ENCODE results near the gene FAM174C. TPM values are rescaled to one million over a fixed set of nuclear protein-coding genes. Genes with fewer than 3 reads are reported as not detected.

FAM174C gene
- total and polyA plus RNA-seq, 2 of the 8 experiments (the other 6 are each of a cell fraction or from before 2014, with no cell fraction given): 44.5 to 125 TPM

GRCh38 chr19:1249990-1250436 lies 25.3 kb upstream of the FAM174C start:
- Histone ChIP-seq H3K27ac (ENCODE audit: low read depth, low read length) (0 out of 2 replicates have a peak overlapping the region, but pooled peaks have one; percentile 89), H3K9ac (replicated peaks in 1 of 4; ENCODE audit: extremely low read depth in 1 of 4, low read depth in 3 of 4, low read length in 3 of 4) (peak overlapping the region; percentile 59 to 98 (median 82)), H3K79me1 (ENCODE audit: low read depth, low read length) (peaks cover 12% of the 10 kb centered on the region; the same call in 1 of the 2 replicates), H3K4me2 (ENCODE audit: insufficient read depth in 1 of 2, low read depth in 2 of 2, low read length in 2 of 2) (peak overlapping the region in 1 of 2 experiments; percentile 61; a peak in 2 of 4 replicates), H4K91ac (replicated peaks; ENCODE audit: insufficient read length, low read length) (no peak overlapping the region), H3K4me1 (replicated peaks in 1 of 4; ENCODE audit: control insufficient read depth in 3 of 4, insufficient read depth in 4 of 4, low read length in 3 of 4) (peaks cover 0 to 23% (median 12%) of the 10 kb centered on the region in 4 experiments; a peak in 6 of 7 replicates), H4K20me1 (replicated peaks in 1 of 2; ENCODE audit: control insufficient read depth in 1 of 2, insufficient read depth in 2 of 2, low read length in 2 of 2) (peaks cover 11 to 18% of the 10 kb centered on the region in 2 experiments), H2BK5ac (ENCODE audit: low read depth, low read length) (no peak overlapping the region; the same call in 1 of the 2 replicates), H3K36me3 (ENCODE audit: control insufficient read depth in 2 of 4, insufficient read depth in 4 of 4, low read length in 3 of 4) (peaks cover 15 to 41% (median 28%) of the 10 kb centered on the region in 4 experiments), H3K14ac (ENCODE audit: insufficient read length) (no peak overlapping the region), H2BK120ac (replicated peaks; ENCODE audit: low read depth, low read length) (no peak overlapping the region), H4K8ac (ENCODE audit: extremely low read depth, insufficient read depth, low read length) (peak overlapping the region; percentile 79; the same call in 1 of the 2 replicates), H3K56ac (replicated peaks; ENCODE audit: insufficient read length, low read depth, low read length) (peak overlapping the region; percentile 46), H3K23ac (ENCODE audit: insufficient read length) (no peak overlapping the region), H4K5ac (ENCODE audit: insufficient read length, low read depth, low read length) (peak overlapping the region; percentile 65), H3K79me2 (ENCODE audit: control insufficient read depth in 1 of 2, insufficient read depth in 2 of 2, low read length in 2 of 2) (peaks cover 9 to 45% of the 10 kb centered on the region in 2 experiments), H3K4me3 (ENCODE audit: extremely low read depth in 1 of 4, insufficient read depth in 2 of 4, low read depth in 3 of 4, low read length in 4 of 4) (peak overlapping the region; percentile 66 to 99 (median 83)), H2BK15ac (ENCODE audit: low read length) (no peak overlapping the region), H3K18ac (ENCODE audit: extremely low read depth, low read length) (peak overlapping the region; percentile 71; the same call in 1 of the 2 replicates), H2AFZ (ENCODE audit: low read length) (no peak overlapping the region), H3K4ac (replicated peaks; ENCODE audit: insufficient read length, low read depth, low read length) (no peak overlapping the region), H2AK5ac (ENCODE audit: low read depth, low read length) (no peak overlapping the region), H2BK20ac (ENCODE audit: low read length) (no peak overlapping the region), H3K9me3 (ENCODE audit: insufficient read depth in 2 of 2, low read depth in 1 of 2, low read length in 1 of 2) (no peaks in the 10 kb centered on the region), H3K23me2 (ENCODE audit: low read depth, low read length) (peaks cover 2% of the 10 kb centered on the region; the same call in 1 of the 2 replicates), H3K27me3 (replicated peaks in 1 of 4; ENCODE audit: control insufficient read depth in 3 of 4, extremely low read depth in 1 of 4, insufficient read depth in 3 of 4, low read length in 3 of 4) (no peaks in the 10 kb centered on the region), H2BK12ac (ENCODE audit: low read depth, low read length) (no peak overlapping the region)
- FAIRE-seq (no peak), DNase-seq (ENCODE audit: low read depth in 1 of 2, low spot score in 2 of 2) (no peak)
- no peak for TF ChIP-seq CBX8 (IDR thresholded peaks at IDR 0.05; ENCODE audit: borderline replicate concordance, low read depth, low read length)
- peak; percentile 5 for TF ChIP-seq TAF7 (optimal IDR thresholded peaks at IDR 0.05; ENCODE audit: borderline replicate concordance, low read depth, low read length)
- no peak for TF ChIP-seq EGR1 (IDR thresholded peaks at IDR 0.05; ENCODE audit: borderline replicate concordance, low read depth, low read length)
- no peak for TF ChIP-seq SAP30 (IDR thresholded peaks at IDR 0.05; ENCODE audit: insufficient read depth, insufficient replicate concordance, low read length)
- peak; percentile 25 for TF ChIP-seq ASH2L (IDR thresholded peaks at IDR 0.05; ENCODE audit: low read length)
- ChIA-PET CTCF (ENCODE audit: partially characterized antibody) (no interaction called here), POLR2A (ENCODE audit: partially characterized antibody) (interaction anchor here (1.0 to 14.3 kb wide), 4 partner anchors 14 to 28 kb away, joined by 3 to 456 read pairs (median 6); partner anchors contain the start of genes CIRBP and FAM174C)
- WGBS, 2 experiments (ENCODE audit: extremely low coverage in 1 of 2, insufficient coverage in 1 of 2, insufficient read length in 1 of 2, insufficient replicate concordance in 2 of 2, low coverage in 1 of 2, low lambda C conversion rate in 2 of 2, missing lambda C conversion rate in 1 of 2): 5% methylated on average over 16 of the region's 67 CpGs; no CpG with 5 or more reads in 1 of the 2 experiments

Measured in H1 (cell line).